Measurements from ENCODE around the gene PIK3CA.
"Not testable (repeated sequence)": the region's sequence is repeated elsewhere in the genome, so short reads cannot be mapped to it uniquely, and the experiment has no call there.

Gene PIK3CA

DNA sequence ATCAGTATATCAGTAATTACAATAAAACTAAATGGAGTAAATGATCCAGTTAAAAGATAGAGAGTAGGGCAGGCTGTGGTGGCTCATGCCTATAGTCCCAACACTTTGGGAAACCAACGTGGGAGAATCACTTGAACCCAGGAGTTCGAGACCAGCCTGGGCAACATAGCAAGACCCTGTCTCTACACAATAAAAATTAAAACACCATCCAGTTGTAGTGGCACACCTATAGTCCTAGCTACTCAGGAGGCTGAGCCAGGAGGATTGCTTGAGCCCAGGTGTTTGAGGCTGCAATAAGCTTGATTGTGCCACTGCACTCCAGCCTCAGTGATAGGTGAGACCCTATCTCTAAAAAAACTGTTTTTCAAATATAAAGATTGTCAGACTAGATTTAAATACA lies 108.7 kb downstream of the PIK3CA start:
- Mint-ChIP-seq H3K4me3 (peak overlapping the region in 2 of 3 experiments; percentile 28 to 49), H3K4me1 (peaks cover 7% of the 10 kb centered on the region), H3K27me3 (ENCODE audit: low read depth) (no peaks in the 10 kb centered on the region), H3K27ac (no peak overlapping the region), H3K9me3 (peaks cover 44% of the 10 kb centered on the region), H3K36me3 (ENCODE audit: low read depth) (peaks cover 32% of the 10 kb centered on the region)
- TF ChIP-seq, protein P1, sequence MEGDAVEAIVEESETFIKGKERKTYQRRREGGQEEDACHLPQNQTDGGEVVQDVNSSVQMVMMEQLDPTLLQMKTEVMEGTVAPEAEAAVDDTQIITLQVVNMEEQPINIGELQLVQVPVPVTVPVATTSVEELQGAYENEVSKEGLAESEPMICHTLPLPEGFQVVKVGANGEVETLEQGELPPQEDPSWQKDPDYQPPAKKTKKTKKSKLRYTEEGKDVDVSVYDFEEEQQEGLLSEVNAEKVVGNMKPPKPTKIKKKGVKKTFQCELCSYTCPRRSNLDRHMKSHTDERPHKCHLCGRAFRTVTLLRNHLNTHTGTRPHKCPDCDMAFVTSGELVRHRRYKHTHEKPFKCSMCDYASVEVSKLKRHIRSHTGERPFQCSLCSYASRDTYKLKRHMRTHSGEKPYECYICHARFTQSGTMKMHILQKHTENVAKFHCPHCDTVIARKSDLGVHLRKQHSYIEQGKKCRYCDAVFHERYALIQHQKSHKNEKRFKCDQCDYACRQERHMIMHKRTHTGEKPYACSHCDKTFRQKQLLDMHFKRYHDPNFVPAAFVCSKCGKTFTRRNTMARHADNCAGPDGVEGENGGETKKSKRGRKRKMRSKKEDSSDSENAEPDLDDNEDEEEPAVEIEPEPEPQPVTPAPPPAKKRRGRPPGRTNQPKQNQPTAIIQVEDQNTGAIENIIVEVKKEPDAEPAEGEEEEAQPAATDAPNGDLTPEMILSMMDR (IDR thresholded peaks at IDR 0.05; ENCODE audit: unreplicated experiment in 3 of 3), result no peak

DNA sequence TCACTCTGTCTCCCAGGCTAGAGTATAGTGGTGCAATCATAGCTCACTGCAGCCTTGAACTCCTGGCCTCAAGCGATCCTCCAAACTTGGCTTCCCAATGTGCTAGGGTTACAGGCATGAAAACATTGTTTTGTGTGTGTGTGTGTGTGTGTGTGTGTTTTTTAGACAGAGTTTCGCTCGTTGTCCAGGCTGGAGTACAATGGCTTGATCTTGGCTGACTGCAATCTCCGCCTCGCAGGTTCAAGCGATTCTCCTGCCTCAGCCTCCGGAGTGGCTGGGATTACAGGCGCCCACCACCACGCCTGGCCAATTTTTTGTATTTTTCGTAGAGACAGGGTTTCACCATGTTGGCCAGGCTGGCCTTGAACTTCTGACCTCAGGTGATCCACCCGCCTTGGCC lies 109.6 kb downstream of the PIK3CA start:
- Mint-ChIP-seq H3K9me3 (peaks cover 44% of the 10 kb centered on the region), H3K4me3 (peak overlapping the region in 1 of 3 experiments; percentile 14), H3K36me3 (ENCODE audit: low read depth) (peaks cover 32% of the 10 kb centered on the region)
- not testable (repeated sequence) for H3K4me1 Mint-ChIP-seq; H3K27ac Mint-ChIP-seq; H3K27me3 Mint-ChIP-seq (ENCODE audit: low read depth)

DNA sequence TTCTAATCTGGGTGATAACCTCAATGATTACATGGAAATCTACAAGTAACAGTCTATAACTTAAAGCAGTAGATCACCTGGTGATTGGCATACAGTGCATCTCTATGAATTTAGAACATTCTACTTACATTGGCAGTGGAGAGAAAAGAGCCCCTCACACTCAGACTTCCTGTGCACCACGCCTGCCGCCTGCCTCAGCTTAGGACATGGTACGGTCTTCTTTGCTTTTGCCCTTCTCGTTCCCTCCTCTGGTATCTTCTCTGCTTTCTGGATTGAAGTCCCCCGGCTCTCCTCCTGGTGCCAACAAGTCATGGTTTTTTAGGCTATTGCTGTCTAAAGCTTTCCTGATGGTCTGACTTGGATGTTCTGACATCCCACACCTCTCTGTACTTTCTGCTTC lies 110.7 kb downstream of the PIK3CA start:
- Mint-ChIP-seq H3K27me3 (ENCODE audit: low read depth) (no peaks in the 10 kb centered on the region), H3K27ac (no peak overlapping the region), H3K9me3 (peaks cover 44% of the 10 kb centered on the region), H3K4me3 (peak overlapping the region in 2 of 3 experiments; percentile 26 to 53), H3K4me1 (peaks cover 7% of the 10 kb centered on the region), H3K36me3 (ENCODE audit: low read depth) (peaks cover 32% of the 10 kb centered on the region)
- TF ChIP-seq, protein P1 (IDR thresholded peaks at IDR 0.05; ENCODE audit: unreplicated experiment in 3 of 3), result no peak

DNA sequence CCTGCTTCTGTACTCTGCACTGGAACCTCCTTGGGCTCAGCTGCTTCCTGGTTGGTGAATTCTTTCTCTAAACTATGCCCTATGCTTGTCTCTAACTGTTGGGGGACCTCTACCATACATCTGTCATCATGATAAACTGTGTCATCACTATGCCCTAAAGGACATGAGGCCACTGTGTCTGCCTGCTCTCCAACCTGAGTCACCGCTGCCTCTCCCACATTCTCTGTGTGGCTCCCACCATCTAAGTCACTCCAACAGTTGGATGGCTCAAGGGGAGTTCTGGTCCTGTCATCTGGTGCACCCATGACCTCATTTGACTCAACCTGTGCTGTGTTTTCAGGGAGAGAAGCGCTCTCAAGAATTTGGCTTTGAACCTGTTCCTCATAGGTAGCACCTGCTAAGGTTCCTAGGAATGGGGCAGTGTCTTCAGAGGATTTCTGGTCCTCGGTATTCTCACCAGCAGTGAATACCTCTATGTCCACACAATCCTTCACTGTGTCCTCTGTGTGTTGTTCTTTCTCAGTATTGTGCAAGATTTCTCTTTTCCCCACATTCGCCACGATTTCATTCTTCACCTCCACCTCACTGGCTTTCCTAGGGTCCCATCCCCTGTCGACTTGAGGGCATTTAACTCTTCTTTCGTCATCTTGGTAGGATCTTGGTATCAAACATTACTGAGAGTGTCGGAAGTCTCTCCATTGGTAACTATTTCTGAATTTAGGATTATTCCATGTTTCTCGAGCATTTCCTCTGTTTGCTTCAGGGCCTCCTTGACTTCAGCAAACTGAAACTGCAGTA lies 112.0 kb downstream of the PIK3CA start:
- H3K4me3 Mint-ChIP-seq, result peak overlapping the region; percentile 74 to 83 (median 82)
- not testable (repeated sequence) for H3K4me1 Mint-ChIP-seq; H3K27me3 Mint-ChIP-seq (ENCODE audit: low read depth)
- H3K36me3 Mint-ChIP-seq (ENCODE audit: low read depth), result peaks cover 27% of the 10 kb centered on the region
- H3K27ac Mint-ChIP-seq, result peak overlapping the region in 1 of 3 experiments; percentile 69
- H3K9me3 Mint-ChIP-seq, result peaks cover 44% of the 10 kb centered on the region

DNA sequence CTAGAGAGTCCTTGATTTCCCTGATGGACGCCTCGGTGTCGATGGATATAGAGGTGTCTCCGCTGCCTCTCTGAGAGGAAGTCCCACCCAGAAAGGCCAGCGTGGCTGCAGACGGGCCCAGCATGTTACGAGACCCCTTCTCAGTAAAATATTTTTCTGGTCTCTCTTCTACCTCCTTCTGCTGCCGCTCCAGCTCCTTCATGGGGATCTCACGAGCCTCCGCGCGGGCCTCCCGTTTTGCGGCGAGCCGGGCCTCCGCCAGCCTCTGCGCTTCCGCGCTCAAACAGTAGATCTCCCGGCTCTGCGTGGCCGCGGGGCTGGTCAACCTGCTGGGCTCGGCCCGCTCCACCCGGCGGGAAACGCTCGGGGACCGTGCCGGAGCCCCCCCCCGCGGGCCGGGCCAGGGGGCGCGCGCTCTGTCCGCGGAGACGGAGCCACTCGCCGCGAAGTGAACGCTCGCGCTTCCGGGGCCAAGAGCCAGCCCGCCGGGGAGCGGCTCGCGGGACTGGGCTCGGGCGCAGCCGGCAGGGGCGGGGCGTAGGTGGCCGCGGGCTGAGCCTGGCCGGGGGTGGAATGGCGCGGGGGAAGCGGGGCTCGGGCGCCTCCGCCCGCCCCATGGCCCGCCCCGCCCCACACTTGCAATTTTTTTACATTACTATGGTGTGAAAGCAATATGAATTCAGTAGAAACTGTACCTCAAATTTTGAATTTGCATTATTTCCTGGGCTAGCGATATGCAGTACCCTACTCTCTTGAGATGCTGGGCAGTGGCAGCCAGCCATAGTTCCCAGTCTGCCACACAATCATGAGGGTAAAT lies 113.0 kb downstream of the PIK3CA start:
- Mint-ChIP-seq H3K27me3 (ENCODE audit: low read depth) (no peaks in the 10 kb centered on the region), H3K9me3 (peaks cover 38% of the 10 kb centered on the region), H3K27ac (peak overlapping the region; percentile 47 to 85 (median 69)), H3K36me3 (ENCODE audit: low read depth) (peaks cover 20% of the 10 kb centered on the region), H3K4me1 (no peaks in the 10 kb centered on the region), H3K4me3 (peak overlapping the region; percentile 83 to 93 (median 89))
- TF ChIP-seq, protein P1 (IDR thresholded peaks at IDR 0.05; ENCODE audit: unreplicated experiment in 3 of 3), result no peak

DNA sequence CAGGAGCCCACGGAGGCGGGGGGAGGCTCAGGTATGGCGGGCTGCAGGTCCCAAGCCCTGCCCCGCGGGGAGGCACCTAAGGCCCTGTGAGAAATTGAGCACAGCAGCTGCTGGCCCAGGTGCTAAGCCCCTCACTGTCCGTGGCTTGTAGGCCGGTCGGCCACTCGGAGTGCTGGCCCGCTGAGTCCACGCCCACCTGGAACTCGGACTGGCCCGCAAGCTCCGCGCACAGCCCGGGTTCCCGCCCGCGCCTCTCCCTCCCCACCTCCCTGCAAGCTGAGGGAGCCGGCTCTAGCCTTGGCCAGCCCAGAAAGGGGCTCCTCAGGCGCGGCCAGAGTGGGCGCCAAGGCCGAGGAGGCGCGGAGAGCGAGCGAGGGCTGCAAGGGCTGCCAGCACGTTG lies 115.0 kb downstream of the PIK3CA start:
- Mint-ChIP-seq H3K27me3 (ENCODE audit: low read depth) (no peaks in the 10 kb centered on the region), H3K36me3 (ENCODE audit: low read depth) (peaks cover 20% of the 10 kb centered on the region), H3K4me1 (no peaks in the 10 kb centered on the region), H3K27ac (no peak overlapping the region), H3K9me3 (peaks cover 27% of the 10 kb centered on the region), H3K4me3 (no peak overlapping the region)
- TF ChIP-seq, protein P1 (IDR thresholded peaks at IDR 0.05; ENCODE audit: unreplicated experiment in 3 of 3), result no peak
